Left cardiac atrium (tissue), 4 donors: Measurements from ENCODE around the gene PTGER1. TPM values are rescaled to one million over a fixed set of nuclear protein-coding genes. Genes with fewer than 3 reads are reported as not detected.
"Not testable (repeated sequence)": the region's sequence is repeated elsewhere in the genome, so short reads cannot be mapped to it uniquely, and the experiment has no call there.

Experiments used
- ATAC-seq, 2 donors: fragments of 200-7000 bp; cut with Tn5 transposase; one replicate each; pipeline ENCODE4 v1.9.1; 2020; ENCODE audit warnings: mild to moderate bottlenecking in 2 of 2, moderate library complexity in 2 of 2
- DNase-seq: peaks from one replicate; pipeline ENCODE4 v3.0.0-alpha.2; 2020
- intact Hi-C, 2 donors: fragments of 100-400 bp; cut with DNase I; formaldehyde crosslinking; loops; one replicate each; pipeline versions ENCODE4 v1.14.1 to v1.15.1; 2022 to 2023
- total RNA-seq, 2 donors: library from RNA; stranded (reverse); fragmentation: NEBNext Ultra II Directional; extraction: Animal tissue kit (Norgen Biotek cat#: 25700); gene quantifications; one replicate each; pipeline ENCODE4 v1.2.1, GENCODE V29; 2021
- donor health status: DM: no; HTN: yes; CAD: no.
- donor health status: DM: no; HTN: yes; CAD: no; lungs with severe emphysema.
- donor health status: DM: yes; HTN: yes; CAD: no.
- donor health status: Dilated cardiomyopathy.

The PTGER1 gene
- total RNA-seq, 2 donors from 2014 or later = 0.24 to 0.97 TPM

GRCh38 chr19:14505488-14506239 is 30.5 kb upstream of the PTGER1 start:
- intact Hi-C loops = no loop called here
- ATAC-seq (peak; percentile 31 to 33), DNase-seq (peak; percentile 50)

GRCh38 chr19:14504575-14504974 is 29.4 kb upstream of the PTGER1 start:
- intact Hi-C loops, ATAC-seq, DNase-seq: not testable (repeated sequence)

- intact Hi-C loops = no loop called here
- no peak for DNase-seq
These were observed 28.1 kb upstream of the PTGER1 start for GRCh38 chr19:14503285-14503684.

GRCh38 chr19:14502334-14503092 is 27.4 kb upstream of the PTGER1 start:
- no peak for ATAC-seq
- no peak for DNase-seq
- intact Hi-C loops = no loop called here

More at GRCh38 chr19:14503285-14503684, 28.1 kb upstream of the PTGER1 start:
- no peak for ATAC-seq

- intact Hi-C loops = no loop called here
- ATAC-seq (peak; percentile 12 to 27), DNase-seq (peak; percentile 54)
These were observed 22.2 kb upstream of the PTGER1 start for GRCh38 chr19:14497228-14497921.

- ATAC-seq = peak in 1 of 2 donors; percentile 1
- no peak for DNase-seq
- intact Hi-C loops = no loop called here
These were observed 21.7 kb upstream of the PTGER1 start for GRCh38 chr19:14496834-14497227.

GRCh38 chr19:14496029-14496833 is 21.1 kb upstream of the PTGER1 start, which contains the start of gene GIPC1:
GIPC1 (minus strand) TSS chr19:14496127; CDS start chr19:14482976, 13,151 bp downstream.
- peak; percentile 97 for DNase-seq
- peak; percentile 96 for ATAC-seq
- intact Hi-C loops = no loop called here

GRCh38 chr19:14495672-14496028 is 20.5 kb upstream of the PTGER1 start:
- intact Hi-C loops = no loop called here
- DNase-seq (peak; percentile 44), ATAC-seq (peak in 1 of 2 donors; percentile 0)

- intact Hi-C loops = no loop called here
- ATAC-seq (no peak), DNase-seq (no peak)
These were observed 19.9 kb upstream of the PTGER1 start for GRCh38 chr19:14494910-14495671.

GRCh38 chr19:14494411-14494810 is 19.3 kb upstream of the PTGER1 start:
- intact Hi-C loops = no loop called here
- no peak for ATAC-seq

GRCh38 chr19:14492756-14493337 is 17.7 kb upstream of the PTGER1 start:
- intact Hi-C loops = no loop called here
- ATAC-seq = no peak
- no peak for DNase-seq

More at GRCh38 chr19:14494411-14494810, 19.3 kb upstream of the PTGER1 start:
- DNase-seq = no peak

- intact Hi-C loops = no loop called here
- DNase-seq (no peak), ATAC-seq (no peak)
These were observed 12.4 kb upstream of the PTGER1 start for GRCh38 chr19:14487370-14488125.

GRCh38 chr19:14482172-14482941 is 7.2 kb upstream of the PTGER1 start:
- DNase-seq = no peak
- intact Hi-C loops = no loop called here
- no peak for ATAC-seq

GRCh38 chr19:14480700-14481079 is 5.5 kb upstream of the PTGER1 start:
- no peak for ATAC-seq
- intact Hi-C loops = no loop called here
- no peak for DNase-seq

- DNase-seq = no peak
- intact Hi-C loops = no loop called here
- ATAC-seq = peak in 1 of 2 donors; percentile 15
These were observed 5.0 kb upstream of the PTGER1 start for GRCh38 chr19:14479975-14480699.
